NCI-H82 (cell line): ENCODE data around the gene MBOAT7.
"Not testable (repeated sequence)": the region's sequence is repeated elsewhere in the genome, so short reads cannot be mapped to it uniquely, and the experiment has no call there.

ENCODE experiments used
- DNase-seq: peaks from one replicate; lab custom pipeline; 2025; lab: John Stamatoyannopoulos, UW

Gene MBOAT7, protein sequence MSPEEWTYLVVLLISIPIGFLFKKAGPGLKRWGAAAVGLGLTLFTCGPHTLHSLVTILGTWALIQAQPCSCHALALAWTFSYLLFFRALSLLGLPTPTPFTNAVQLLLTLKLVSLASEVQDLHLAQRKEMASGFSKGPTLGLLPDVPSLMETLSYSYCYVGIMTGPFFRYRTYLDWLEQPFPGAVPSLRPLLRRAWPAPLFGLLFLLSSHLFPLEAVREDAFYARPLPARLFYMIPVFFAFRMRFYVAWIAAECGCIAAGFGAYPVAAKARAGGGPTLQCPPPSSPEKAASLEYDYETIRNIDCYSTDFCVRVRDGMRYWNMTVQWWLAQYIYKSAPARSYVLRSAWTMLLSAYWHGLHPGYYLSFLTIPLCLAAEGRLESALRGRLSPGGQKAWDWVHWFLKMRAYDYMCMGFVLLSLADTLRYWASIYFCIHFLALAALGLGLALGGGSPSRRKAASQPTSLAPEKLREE

DNA sequence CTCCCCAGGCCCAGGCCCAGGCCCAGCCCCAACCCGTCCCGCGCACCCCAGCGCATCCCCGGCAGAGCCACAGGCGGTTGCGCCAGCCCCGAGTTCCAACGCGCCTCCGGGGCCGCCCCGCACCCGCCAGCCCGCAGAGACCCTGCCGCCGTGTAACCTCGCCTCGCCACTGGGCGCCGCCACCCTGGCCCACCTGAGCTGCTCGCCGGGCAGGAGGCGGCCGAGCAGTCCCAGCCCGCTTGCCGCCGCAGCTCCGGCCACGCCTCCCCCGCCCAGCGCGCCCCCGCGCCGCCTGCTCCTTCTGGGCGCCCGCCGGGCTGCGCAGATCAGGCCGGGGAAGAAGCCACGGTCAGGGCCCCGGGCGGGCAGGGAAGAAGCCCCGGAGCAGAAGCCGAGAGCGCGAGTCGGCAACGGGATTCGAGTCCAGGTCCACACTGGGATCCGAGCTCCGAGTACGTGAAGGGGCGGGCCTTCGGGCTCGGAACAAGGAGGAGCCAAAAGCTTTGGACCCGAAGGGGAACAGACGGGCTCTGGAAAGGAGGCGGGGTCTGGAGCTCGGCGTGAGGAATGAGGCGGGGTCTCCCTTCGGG, at the start of gene MBOAT7:
Gene MBOAT7, minus strand, starts transcription at position 436 of the 590 bp plus-strand sequence. CDS start 1,072 bp downstream, outside the sequence.
- DNase-seq, result peak; percentile 93

DNA sequence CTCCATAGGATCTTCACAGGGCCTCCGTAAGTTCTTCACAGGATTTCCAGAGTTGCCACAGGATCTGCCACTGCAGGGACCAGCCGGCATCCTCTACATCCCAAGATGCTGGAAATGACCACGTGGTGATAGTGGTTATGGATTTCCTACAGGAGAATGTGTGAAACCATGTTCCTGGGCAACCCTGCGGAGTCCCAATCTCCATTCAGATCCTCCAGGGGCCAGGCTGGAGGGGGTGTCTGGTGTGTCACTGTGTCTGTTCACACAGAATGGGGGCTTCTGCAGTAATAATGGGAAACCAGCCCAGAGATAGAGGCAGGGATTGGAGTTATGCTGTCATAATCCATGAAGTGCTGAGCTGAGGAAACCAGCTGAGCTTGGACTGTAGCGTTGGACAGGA, 44.6 kb upstream of the MBOAT7 start:
- DNase-seq, result no peak

DNA sequence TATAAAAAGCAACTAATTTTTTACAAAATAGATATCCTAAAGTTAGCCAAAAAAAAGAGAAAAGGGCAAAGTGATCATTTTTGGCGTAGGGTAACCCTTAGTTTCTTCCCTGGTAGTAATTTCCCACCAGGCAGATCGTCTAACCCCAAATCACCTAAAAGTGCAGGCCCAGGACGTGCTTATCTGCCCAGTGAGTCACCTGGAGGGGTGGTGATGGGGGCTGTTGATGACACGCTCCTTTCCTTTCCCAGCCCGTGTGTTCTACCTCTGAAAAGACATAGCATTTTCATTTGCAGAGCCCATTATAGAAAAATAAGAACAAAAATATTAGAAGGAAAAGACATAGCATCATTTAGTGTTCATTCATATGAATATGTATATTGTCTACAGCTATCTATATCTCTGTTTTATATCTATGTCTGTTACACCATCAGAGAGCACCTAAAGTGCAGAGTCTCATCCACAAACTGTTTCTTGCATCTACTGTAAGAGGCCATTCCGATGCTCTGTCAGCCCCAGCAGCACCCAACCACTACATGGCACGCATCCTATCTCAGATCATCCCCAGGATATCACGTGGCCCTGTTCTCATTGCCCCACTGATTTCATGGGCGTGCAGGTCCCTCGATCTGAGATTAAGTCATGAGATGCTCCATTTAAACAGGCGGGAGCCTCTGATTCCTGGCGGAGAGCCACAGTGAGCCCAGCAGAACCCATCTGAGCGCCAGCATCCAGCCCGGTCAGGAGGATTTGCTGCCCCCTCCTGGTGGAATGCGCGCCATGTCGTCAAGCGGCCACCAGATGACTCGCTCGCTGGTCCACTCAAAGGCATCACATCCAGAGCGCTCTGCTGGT, 41.9 kb upstream of the MBOAT7 start:
- DNase-seq, result peak; percentile 87

DNA sequence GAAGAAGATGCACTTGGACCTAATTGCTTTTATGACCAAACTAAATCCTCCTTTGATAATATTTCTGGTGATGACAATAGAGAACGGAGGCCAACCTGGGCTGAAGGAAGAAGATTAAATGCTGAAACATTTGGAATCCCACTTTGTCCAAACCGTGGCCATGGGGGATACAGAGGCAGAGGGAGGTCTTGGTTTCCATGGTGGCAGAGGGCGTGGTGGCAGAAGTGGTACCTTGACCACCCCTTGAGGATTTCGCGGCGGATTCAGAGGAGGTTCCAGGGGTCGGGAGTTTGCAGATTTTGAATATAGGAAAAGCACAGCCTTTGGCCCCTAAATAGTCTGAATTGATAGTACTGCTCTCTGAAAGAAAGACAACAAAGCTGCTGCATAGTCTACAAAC, 40.7 kb upstream of the MBOAT7 start:
- DNase-seq, result no peak

DNA sequence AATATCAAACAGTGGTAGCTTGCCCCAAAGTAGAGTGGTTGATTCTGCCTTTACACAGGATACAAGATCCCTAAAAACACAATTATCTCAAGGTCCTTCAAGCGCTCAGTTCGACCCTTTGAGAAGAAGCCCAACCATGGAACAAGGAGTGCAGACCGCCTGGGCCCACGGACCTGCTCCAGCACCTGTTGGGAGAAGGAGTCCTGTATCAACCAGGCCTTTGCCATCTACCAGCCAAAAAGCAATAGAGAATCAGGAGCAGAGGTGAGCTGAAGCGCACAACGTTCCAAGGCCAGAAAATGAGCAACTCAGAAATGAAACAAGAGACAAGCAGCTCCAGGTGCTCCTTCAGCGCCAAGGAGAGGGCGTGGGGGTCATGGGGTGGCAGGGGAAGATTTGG, 39.8 kb upstream of the MBOAT7 start:
- no peak for DNase-seq

DNA sequence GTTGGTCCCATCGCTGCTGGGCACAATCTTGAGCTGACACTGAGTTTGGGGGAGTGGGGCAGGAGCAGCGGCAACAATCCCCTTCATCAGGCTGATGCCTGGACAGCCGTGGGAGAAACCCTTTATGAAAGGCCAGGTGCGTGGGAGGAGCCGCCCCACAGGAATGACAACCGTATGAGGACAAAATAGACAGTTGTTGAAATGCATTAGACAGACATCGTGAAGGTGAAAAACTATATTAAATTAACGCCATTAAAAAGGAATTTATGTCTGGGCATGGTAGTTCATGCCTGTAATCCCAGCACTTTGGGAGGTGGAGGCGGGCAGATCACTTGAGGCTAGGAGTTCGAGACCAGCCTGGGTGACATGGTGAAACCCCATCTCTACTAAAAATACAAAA, 35.2 kb upstream of the MBOAT7 start:
- not testable (repeated sequence) for DNase-seq

DNA sequence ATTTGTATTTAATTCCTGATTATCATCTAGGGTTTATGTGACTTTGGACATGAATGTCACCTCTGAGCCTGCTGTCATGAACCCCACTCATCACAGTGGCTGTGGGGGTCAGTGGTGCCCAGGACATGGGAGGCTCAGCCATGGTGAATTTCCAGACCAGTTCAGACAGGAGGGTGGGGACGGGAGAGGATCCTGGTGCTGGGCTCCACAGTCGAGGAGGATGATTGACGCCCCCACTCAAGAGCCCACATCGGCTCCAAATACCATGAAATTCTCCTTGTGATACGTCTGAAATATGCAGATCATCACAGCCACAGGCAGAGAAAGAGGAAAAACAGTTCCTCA, 34.5 kb upstream of the MBOAT7 start:
- not testable (repeated sequence) for DNase-seq

DNA sequence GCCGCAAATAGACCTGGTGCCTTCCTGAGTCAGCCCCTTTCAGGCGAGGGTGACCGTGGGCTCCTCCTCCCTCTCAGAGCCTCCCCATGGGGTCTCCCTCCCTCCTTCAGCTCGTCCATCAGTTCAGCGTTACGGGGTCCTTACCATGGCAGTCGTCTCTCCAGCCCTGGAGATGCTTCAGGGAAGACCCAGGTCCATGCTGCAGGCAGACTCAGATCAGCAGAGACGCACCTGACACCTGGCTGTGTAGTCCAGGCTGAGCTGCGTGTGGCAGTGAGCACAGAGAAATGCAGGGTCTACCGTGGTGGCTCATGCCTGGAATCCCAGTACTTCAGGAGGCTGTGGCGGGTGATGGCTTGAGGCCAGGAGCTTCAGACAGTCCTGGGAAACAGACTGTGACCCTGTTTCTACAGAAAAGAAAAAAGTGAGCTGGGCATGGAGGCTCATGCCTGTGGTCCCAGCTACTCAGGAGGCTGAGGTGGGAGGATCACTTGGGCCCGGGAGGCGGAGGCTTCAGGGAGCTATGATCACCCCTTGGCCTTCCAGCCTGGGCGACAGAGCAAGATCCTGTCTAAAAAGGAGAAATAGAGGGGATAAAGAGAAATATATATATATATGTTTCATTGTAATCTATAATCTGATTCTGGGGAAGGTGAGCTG, 34.0 kb upstream of the MBOAT7 start:
- DNase-seq, result not testable (repeated sequence)

DNA sequence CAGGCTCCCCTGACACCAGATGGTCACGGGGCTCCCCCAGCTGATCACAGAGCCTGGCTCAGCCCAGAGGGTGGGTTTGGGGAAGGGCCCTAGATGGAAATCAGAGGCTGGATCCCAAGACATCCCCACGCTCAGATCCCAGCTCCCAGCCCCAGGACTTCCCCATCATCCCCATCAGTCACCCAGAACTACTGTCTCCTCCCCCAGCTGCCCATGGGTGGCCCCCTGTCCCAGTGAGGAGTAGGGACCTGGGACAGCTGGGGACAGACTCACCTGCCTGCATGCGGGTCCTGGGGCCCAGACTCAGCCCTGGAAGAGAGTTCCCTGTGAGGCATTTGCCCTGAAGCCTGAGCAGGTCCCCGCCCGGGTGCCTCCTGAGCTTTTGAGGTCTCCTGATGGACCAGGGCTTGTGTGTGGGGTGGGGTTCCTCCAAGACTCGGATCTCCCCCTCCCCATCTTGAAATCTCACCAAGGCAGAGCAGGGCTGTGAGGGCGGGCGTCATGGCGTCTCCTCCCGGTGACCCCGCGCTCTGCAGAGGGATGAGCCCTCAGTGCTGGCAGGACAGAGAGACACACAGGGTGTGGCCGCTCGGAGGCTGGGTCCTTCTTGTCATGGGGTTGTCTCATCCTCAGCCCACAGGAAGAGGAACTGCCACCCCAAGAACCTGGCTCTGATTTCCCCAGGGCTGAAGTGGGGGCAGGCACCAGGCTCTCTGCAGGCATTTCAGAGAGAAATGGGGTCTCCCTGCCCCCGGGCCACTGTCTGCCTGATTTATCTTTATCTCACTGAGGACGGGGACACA, 33.3 kb upstream of the MBOAT7 start, which contains the start of gene LILRB3:
Gene LILRB3, minus strand, starts transcription at position 534 of the 803 bp plus-strand sequence. Its CDS starts 31 bp downstream, at position 503.
- not testable (repeated sequence) for DNase-seq

DNA sequence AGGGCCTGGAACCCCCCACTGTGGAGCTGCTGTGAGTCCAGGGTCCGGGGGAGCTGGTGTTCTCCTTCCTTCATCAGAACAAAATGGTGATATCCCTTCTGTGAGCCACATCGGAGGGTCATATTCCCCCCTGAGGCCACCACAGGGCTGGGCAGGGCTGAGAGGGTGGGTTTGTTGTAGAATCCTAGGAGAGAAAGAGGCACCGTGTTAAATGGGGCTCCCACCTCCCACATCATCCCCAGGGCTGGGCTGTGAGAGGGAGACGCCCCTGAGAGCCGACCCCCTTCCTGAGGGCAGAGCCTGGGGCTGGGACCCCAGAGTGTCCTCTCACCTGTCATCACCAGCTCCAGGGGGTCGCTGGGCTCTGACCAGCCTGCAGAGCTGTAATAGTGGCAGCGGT, 32.6 kb upstream of the MBOAT7 start:
- not testable (repeated sequence) for DNase-seq

DNA sequence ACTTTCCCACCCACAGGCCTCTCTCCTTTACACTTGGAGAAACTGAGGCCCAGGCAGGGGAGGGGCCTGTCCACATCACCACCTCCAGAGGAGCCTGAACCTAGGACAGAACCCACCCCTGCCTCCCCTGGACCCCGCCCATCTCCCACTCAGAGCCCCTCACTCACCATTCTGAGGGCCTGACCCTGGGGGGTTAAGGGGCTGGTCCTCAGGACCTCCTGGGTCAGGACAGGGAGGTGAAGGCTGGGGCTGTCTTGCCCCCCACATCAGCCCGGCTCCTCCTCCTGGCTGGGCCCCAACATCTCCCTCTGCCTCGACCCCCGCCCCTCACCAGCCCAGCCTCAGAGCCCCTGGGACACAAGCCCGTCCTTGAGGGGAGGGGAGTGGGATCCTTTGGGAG, 30.3 kb upstream of the MBOAT7 start:
- DNase-seq, result not testable (repeated sequence)

DNA sequence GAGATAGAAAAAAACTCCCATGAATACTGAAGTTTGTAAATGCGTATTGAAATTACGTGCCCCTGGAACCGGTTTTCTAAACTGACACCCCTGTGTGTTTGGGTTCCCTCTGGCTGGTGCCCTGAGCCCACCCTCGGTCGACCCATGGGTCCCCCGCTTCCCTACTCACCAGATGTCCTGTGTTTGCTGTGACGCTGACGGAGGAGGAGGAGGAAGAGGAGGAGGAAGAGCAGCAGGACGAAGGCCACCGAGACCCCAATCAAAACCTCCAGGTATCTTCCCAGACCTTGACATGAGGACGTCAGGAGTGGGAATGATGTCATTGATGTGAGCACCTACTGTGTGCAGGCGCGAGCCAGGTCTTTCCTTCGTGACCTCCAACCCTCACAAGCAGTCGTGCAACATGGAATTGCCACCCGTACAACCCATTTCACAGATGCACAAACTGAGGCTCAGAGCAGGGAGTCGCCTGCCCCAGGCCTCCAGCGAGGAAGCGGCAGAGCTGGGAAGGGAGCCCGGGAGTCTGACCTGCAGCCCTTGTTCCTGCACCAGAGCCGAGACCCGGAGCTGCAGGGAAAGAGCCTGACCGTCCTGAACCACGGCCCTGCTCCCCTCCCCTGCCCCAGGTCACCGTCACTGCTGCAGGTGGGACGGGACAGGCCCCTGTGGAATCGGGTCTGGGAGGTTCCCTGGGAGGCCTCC, 29.7 kb upstream of the MBOAT7 start:
- DNase-seq, result no peak

DNA sequence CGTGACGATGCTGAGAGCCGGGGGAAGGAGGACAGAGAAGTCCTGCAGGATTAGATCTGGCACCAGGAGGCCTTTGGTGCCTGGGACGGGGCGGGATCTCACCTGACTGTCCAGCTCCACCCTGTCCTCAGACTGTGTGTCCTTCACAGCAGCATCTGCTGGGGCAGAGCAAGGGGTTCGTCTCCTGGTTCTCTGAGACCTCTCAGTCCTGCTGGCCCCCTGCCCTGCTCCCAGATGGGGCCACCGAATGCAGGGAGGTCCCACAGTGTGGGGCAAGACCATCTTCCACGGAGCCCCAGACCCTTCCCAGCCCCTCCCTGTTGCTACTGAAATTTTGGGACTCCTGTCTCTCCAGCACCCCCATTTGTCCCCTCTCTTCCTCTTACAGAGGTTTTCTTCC, 28.9 kb upstream of the MBOAT7 start:
- no peak for DNase-seq

DNA sequence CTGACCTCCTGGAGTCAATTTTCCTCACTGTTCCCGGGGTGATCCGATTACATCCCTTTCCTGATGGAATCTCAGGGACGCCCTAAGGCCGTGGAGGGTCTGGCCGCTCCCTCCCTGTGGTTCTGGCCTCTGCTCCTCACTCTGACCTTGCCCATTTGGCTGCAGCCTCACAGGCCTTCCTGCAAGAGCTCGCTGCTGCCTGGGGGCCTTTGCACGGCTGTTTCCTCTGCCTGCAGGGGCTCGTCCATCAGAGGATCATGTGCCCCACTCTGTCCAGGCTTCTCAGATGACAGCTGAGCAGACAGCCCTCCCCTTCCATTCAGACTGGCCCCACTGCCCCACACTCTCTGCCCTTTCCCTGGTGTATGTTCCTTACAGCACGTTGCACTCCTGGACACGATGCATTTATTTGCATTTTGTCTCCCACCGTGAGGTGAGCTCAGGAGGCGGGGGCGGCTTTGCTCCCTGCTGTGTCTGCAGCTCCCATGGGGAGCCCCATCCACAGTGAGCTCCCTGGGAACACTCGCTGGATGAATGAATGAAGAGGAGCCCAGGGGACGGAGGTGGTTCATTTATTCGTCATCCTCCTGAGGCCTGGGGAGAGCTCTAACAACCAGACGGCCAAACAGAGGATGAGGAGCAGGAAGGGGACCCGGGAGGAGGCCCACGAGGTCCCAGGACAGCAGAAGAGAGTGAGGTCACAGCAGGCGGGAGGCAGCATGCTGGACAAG, 28.3 kb upstream of the MBOAT7 start:
- DNase-seq, result not testable (repeated sequence)

DNA sequence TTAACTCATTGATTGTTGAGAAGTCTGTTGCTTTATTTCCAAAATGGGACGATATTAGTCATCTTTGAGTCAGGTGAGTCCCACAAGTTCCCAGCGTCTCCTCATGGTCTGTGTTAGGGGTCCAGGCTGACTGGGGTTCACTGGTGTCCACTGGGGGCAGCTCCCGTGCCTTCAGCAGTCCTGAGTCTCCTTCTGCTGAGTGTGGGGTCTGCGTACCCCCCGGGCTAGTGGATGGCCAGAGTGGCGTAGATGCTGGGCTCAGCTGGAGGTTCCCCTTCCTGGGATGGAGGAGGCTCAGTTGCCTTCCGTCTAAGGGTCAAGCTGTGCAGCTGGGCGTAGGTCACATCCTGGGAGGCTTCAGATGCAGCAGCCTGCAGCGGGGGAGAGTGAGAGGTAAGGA, 27.5 kb upstream of the MBOAT7 start:
- no peak for DNase-seq

DNA sequence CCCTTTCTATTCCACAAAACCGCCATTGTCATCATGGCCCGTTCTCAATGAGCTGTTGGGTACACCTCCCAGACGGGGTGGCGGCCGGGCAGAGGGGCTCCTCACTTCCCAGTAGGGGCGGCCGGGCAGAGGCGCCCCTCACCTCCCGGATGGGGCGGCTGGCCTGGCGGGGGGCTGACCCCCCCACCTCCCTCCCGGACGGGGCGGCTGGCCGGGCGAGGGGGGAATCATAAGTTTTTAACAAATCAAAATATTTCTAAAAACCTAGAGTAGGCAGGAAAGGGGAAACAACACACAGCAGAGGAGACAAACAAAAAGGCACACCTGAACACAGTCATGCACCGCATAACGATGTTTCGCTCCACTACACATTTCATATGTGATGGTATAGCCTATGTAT, 25.4 kb upstream of the MBOAT7 start:
- not testable (repeated sequence) for DNase-seq

DNA sequence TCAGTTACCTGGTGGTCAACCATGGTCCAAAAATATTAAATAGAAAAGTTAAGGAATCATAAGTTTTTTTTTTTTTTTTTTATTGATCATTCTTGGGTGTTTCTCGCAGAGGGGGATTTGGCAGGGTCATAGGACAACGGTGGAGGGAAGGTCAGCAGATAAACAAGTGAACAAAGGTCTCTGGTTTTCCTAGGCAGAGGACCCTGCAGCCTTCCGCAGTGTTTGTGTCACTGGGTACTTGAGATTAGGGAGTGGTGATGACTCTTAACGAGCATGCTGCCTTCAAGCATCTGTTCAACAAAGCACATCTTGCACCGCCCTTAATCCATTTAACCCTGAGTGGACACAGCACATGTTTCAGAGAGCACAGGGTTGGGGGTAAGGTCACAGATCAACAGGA, 24.8 kb upstream of the MBOAT7 start:
- not testable (repeated sequence) for DNase-seq

DNA sequence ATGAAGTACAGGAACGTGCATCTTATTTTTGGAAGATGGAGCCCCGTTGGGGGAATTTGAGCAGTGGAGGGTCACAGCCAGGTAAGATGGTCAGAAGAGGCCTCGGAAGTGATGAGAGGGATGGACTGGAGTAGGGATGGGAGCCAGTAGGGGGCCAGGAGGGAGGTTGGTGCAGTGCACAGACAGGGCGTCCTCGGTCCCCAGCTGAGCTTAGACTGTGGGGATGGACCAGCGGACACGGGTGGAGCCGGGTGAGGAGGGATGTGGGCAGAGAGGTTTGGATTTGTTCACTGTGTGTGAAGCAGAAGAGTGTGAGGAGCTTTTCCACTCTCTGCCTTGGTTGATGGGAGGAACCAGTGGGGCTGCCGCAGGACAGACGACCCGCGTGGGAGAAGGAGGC, 21.9 kb upstream of the MBOAT7 start:
- DNase-seq, result no peak

DNA sequence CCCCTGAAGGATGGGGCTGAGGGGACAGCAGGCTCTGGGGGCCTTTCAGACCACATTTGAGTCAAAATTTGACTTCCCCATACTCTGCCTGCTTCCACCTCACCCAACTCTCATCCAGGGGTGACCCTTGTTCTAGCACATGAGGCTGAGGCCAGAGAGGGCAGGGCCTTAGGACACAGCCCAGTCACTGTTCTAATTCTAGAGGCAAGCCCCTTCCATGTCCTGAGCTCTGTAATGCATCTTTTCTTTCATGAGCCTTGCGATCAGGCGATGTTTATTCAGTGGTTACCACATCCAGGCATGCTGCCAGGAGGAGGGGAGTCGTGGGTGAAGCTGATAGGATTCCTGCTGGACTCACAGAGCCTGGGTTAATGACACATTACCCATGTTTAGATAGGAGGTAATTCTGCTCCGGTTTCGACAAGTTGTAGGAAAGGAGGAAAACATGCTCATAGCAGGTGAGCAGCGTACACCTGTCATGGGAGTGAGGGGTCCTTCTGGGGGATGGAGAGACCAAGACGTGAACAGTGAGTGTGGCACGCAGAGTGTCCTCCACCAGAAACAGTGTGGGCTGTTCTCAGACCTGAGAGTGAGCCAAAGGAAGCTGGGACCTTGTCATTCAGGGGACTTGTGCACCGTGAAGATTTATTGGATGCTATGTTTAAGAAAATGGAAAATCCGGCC, 20.6 kb upstream of the MBOAT7 start:
- peak; percentile 48 for DNase-seq
